DND-41 (cell line): ENCODE results near the gene NCAPD2.

Source experiments
- CTCF ChIP-seq: IDR thresholded peaks from 2 replicates; pipeline ENCODE4 v1.5.1; 2012; ENCODE audit warnings: borderline replicate concordance, low read length, moderate library complexity, mild to moderate bottlenecking; ENCODE audit not compliant: poor library complexity, severe bottlenecking; ENCODE audit errors: extremely low read depth
- EZH2 ChIP-seq: IDR thresholded peaks from 3 replicates; pipeline ENCODE4 v1.6.1; 2012; ENCODE audit warnings: borderline replicate concordance, low read depth, mild to moderate bottlenecking, moderate library complexity, low read length, inconsistent platforms; ENCODE audit not compliant: severe bottlenecking

GRCh38 chr12:6555018-6555691 lies 61.3 kb downstream of the NCAPD2 start:
- TF ChIP-seq CTCF (no peak), EZH2 (no peak)
